ENCODE data around the gene ARL3.

- no peak for TF ChIP-seq NR3C1 (CRISPR knock-in tag; conservative IDR thresholded peaks at IDR 0.05; ENCODE audit: low read depth)
- no peak for TF ChIP-seq TEAD4 (CRISPR knock-in tag; IDR thresholded peaks at IDR 0.05)
- no peak for TF ChIP-seq CTCF (IDR thresholded peaks at IDR 0.05)
- no peak for TF ChIP-seq ZMAT4 (CRISPR knock-in tag; IDR thresholded peaks at IDR 0.05)
- no peak for TF ChIP-seq SP1 (CRISPR knock-in tag; conservative IDR thresholded peaks at IDR 0.05)
- TF ChIP-seq, protein P1, sequence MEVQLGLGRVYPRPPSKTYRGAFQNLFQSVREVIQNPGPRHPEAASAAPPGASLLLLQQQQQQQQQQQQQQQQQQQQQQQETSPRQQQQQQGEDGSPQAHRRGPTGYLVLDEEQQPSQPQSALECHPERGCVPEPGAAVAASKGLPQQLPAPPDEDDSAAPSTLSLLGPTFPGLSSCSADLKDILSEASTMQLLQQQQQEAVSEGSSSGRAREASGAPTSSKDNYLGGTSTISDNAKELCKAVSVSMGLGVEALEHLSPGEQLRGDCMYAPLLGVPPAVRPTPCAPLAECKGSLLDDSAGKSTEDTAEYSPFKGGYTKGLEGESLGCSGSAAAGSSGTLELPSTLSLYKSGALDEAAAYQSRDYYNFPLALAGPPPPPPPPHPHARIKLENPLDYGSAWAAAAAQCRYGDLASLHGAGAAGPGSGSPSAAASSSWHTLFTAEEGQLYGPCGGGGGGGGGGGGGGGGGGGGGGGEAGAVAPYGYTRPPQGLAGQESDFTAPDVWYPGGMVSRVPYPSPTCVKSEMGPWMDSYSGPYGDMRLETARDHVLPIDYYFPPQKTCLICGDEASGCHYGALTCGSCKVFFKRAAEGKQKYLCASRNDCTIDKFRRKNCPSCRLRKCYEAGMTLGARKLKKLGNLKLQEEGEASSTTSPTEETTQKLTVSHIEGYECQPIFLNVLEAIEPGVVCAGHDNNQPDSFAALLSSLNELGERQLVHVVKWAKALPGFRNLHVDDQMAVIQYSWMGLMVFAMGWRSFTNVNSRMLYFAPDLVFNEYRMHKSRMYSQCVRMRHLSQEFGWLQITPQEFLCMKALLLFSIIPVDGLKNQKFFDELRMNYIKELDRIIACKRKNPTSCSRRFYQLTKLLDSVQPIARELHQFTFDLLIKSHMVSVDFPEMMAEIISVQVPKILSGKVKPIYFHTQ (CRISPR knock-in tag; IDR thresholded peaks at IDR 0.05): no peak
- no peak for TF ChIP-seq CREM (CRISPR knock-in tag; IDR thresholded peaks at IDR 0.05)
- TF ChIP-seq NR1H2 (CRISPR knock-in tag; IDR thresholded peaks at IDR 0.05): no peak
- no peak for TF ChIP-seq RELA (CRISPR knock-in tag; IDR thresholded peaks at IDR 0.05; ENCODE audit: borderline replicate concordance)
- TF ChIP-seq MAX (CRISPR knock-in tag; IDR thresholded peaks at IDR 0.05): no peak
- no peak for TF ChIP-seq CREB1 (CRISPR knock-in tag; IDR thresholded peaks at IDR 0.05)
Measured at GRCh38 chr10:102740229-102740628, 26.0 kb upstream of the ARL3 start.

Data from WTC11 (cell line).